Kidney (tissue), 14 donors: Measurements from ENCODE around the gene CDK10. TPM values are rescaled to one million over a fixed set of nuclear protein-coding genes. Genes with fewer than 3 reads are reported as not detected.
"Not testable (repeated sequence)": the region's sequence is repeated elsewhere in the genome, so short reads cannot be mapped to it uniquely, and the experiment has no call there.

Source experiments
- DNase-seq, 5 donors: peaks; one replicate each; pipeline ENCODE4 v3.0.0-alpha.2; 2013 to 2020
- FAIRE-seq: peaks from 2 replicates; lab custom pipeline; 2012; peaks lifted over from hg19 to GRCh38; lab: Jason Lieb, UNC
- H3K27ac ChIP-seq, 2 donors: one replicate each; pipeline ENCODE4 v1.7.0; 2013; ENCODE audit warnings: low read depth in 2 of 2, low read length in 2 of 2, inconsistent platforms in 1 of 2
- H3K27me3 ChIP-seq: one replicate; pipeline ENCODE4 v1.7.1; 2013; ENCODE audit warnings: low read length, inconsistent platforms; ENCODE audit not compliant: control insufficient read depth, insufficient read depth
- H3K36me3 ChIP-seq, 3 donors: one replicate each; pipeline versions ENCODE4 v1.7.0 to v1.7.1; 2013; ENCODE audit warnings: low read length in 3 of 3, control low read depth in 1 of 3, inconsistent platforms in 1 of 3; ENCODE audit not compliant: insufficient read depth in 3 of 3, control insufficient read depth in 2 of 3
- H3K4me1 ChIP-seq, 3 donors: one replicate each; pipeline versions ENCODE4 v1.7.0 to v1.7.1; 2013; ENCODE audit warnings: low read length in 3 of 3, inconsistent platforms in 1 of 3, low read depth in 1 of 3; ENCODE audit not compliant: control insufficient read depth in 2 of 3, insufficient read depth in 2 of 3
- H3K4me3 ChIP-seq, 3 donors: one replicate each; pipeline versions ENCODE4 v1.7.0 to v1.8.1; 2013; ENCODE audit warnings: low read length in 3 of 3, control low read depth in 1 of 3, inconsistent platforms in 1 of 3
- H3K9ac ChIP-seq, 3 donors: one replicate each; pipeline versions ENCODE4 v1.7.0 to v1.7.1; 2013; ENCODE audit warnings: low read length in 3 of 3, control low read depth in 1 of 3, inconsistent platforms in 1 of 3
- H3K9me3 ChIP-seq, 3 donors: one replicate each; pipeline versions ENCODE4 v1.7.0 to v1.7.1; 2013; ENCODE audit warnings: low read length in 3 of 3, control low read depth in 1 of 3, inconsistent platforms in 1 of 3; ENCODE audit not compliant: control insufficient read depth in 2 of 3, insufficient read depth in 1 of 3
- intact Hi-C: fragments of 100-400 bp; cut with DNase I; formaldehyde crosslinking; loops from one replicate; pipeline ENCODE4 v1.11.1; 2022
- polyA plus RNA-seq: library from polyadenylated mRNA; stranded (reverse); fragments of 350-450 nt; fragmentation: Illumina TruSeq; extraction: RNeasy Lipid Tissue Mini Kit (QIAGEN cat#74804); gene quantifications from one replicate; pipeline ENCODE4 v1.2.3, GENCODE V29; 2014; ENCODE audit warnings: low read depth, low replicate concordance; ENCODE audit not compliant: insufficient read depth
- total RNA-seq: library from RNA; stranded (reverse); fragmentation: NEBNext Ultra II Directional; extraction: Animal tissue kit (Norgen Biotek cat#: 25700); gene quantifications from one replicate; pipeline ENCODE4 v1.2.1, GENCODE V29; 2021
- TF ChIP-seq, protein P1 (sequence below): IDR thresholded peaks from 3 replicates; pipeline ENCODE4 v1.5.1; 2012; ENCODE audit warnings: mild to moderate bottlenecking, moderate library complexity, borderline replicate concordance; ENCODE audit not compliant: insufficient read depth; ENCODE audit errors: extremely low read depth
- donor health status: control.
- donor health status: control.
- donor health status: control.
- donor health status: control.
- donor health status: control.
- donor health status: DM: yes; HTN: yes; CAD: no.
- donor health status: Normal renal cell carcinoma (clear cell type).

CDK10 gene
- total and polyA plus RNA-seq, 2 donors from 2014 or later, result 82.6 to 118 TPM

DNA sequence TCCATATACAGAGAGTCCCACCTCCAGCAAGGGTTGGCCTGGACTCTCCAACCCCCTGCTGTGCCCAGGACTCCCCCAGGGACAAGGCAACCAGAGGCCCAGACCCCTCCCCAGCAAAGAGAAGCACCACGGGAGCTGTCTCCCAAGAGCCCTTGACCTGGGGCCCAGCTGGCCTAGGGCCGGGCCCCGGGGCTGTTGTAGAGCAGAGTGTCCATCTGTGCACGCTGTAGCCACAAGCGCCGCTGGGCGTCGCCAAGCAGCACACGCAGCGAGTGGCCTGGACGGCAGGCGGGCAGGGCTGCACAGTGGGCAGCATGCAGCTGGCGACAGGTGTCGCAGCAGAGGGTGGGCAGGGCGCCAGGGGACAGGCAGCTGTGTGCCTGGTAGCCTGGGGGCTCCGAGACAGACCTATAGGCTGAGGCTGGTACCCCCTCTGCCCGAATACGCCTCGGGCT lies 10.7 kb downstream of the CDK10 start:
- H3K4me3 ChIP-seq, result no peak overlapping the region
- intact Hi-C loops, result no loop called here
- H3K4me1 ChIP-seq, result peaks cover 0 to 12% (median 5%) of the 10 kb centered on the region in 3 donors
- H3K27ac ChIP-seq, result no peak overlapping the region
- peaks cover 0 to 18% (median 5%) of the 10 kb centered on the region in 3 donors for H3K36me3 ChIP-seq
- TF ChIP-seq, protein P1, sequence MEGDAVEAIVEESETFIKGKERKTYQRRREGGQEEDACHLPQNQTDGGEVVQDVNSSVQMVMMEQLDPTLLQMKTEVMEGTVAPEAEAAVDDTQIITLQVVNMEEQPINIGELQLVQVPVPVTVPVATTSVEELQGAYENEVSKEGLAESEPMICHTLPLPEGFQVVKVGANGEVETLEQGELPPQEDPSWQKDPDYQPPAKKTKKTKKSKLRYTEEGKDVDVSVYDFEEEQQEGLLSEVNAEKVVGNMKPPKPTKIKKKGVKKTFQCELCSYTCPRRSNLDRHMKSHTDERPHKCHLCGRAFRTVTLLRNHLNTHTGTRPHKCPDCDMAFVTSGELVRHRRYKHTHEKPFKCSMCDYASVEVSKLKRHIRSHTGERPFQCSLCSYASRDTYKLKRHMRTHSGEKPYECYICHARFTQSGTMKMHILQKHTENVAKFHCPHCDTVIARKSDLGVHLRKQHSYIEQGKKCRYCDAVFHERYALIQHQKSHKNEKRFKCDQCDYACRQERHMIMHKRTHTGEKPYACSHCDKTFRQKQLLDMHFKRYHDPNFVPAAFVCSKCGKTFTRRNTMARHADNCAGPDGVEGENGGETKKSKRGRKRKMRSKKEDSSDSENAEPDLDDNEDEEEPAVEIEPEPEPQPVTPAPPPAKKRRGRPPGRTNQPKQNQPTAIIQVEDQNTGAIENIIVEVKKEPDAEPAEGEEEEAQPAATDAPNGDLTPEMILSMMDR, result no peak
- H3K9me3 ChIP-seq, result no peaks in the 10 kb centered on the region
- DNase-seq (no peak), FAIRE-seq (no peak)
- no peaks in the 10 kb centered on the region for H3K27me3 ChIP-seq
- no peak overlapping the region for H3K9ac ChIP-seq

DNA sequence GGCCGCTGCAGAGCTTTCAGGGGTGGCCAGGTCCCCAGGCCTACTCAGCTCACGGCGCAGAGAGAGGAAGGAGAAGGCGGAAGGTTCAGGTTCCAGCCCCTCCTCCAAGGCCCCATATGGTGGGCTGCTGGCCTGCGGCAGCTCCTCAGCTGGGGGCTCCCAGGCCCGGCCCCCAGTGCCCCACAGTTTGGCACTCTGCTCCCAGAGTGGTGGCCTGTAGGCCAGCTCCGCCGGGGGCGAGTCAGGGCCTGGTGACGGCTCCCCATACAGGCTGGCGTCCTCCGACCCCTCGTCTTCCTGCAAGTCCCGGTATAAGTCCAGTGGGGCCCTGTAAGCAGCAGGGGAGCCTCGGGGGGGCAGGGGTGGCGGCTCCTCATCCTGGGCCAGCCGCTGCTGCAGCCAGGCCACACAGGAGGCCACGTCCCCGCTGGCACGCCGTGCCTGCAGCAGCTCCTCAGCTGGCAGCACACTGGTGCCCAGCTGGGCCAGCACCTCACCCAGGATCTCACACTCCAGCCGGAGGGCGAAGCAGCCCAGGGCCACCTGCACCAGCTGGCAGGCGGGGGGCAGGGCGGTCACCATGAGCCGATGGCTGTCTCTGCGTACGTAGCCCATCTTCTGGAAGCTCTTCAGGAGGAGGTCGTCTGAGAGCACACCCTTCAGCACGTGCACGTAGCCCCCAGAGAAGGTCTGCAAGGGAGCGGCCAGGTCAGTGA lies 11.3 kb downstream of the CDK10 start:
- DNase-seq (peak in 2 of 5 donors; percentile 63 to 84), FAIRE-seq (no peak)
- Histone ChIP-seq H3K4me1 (peaks cover 0 to 14% (median 5%) of the 10 kb centered on the region in 3 donors), H3K4me3 (no peak overlapping the region), H3K27ac (no peak overlapping the region), H3K9me3 (no peaks in the 10 kb centered on the region), H3K9ac (no peak overlapping the region), H3K27me3 (no peaks in the 10 kb centered on the region), H3K36me3 (peaks cover 0 to 13% (median 5%) of the 10 kb centered on the region in 3 donors)
- TF ChIP-seq, protein P1, result no peak
- intact Hi-C loops, result no loop called here

DNA sequence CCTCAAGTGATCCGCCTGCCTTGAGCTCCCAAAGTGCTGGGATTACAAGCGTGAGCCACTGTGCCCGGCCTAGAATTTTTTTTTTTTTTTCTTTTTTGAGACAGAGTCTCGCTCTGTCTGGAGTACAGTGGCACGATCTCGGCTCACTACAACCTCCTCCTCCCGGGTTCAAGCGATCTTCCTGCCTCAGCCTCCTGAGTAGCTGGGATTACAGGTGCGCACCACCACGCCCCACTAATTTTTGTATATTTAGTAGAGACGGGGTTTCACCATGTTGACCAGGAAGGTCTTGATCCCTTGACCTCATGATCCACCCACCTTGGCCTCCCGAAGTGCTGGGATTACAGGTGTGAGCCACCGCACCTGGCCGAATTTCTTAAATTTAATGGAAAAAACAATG lies 12.2 kb downstream of the CDK10 start:
- peak in 1 of 5 donors; percentile 23 for DNase-seq
- intact Hi-C loops, FAIRE-seq, H3K27me3 ChIP-seq, H3K27ac ChIP-seq, H3K36me3 ChIP-seq, H3K4me3 ChIP-seq, H3K9me3 ChIP-seq, H3K9ac ChIP-seq: not testable (repeated sequence)
- H3K4me1 ChIP-seq, result peaks cover 0 to 14% (median 5%) of the 10 kb centered on the region in 3 donors

DNA sequence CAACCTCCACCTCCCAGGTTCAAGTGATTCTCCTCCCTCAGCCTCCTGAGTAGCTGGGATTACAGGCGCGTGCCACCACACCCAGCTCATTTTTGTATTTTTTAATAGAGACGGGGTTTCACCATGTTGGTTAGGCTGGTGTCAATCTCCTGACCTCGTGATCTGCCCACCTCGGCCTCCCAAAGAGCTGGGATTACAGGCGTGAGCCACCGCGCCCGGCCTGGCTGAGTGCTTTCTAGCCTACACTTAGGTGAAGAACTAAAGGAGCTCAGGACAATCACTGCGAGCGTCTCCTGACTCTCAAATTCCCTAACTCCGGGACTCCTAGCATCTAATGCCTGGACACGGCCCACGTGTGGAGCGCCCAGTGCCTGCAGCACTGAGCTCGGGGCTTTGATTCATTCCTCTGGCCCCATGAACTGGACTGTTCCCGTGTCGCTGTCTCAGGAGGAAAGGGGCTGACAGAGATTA lies 13.2 kb downstream of the CDK10 start:
- H3K9ac ChIP-seq, result not testable (repeated sequence)
- H3K27ac ChIP-seq, result peak overlapping the region; percentile 65 to 95
- intact Hi-C loops, result loop anchor here (10.0 kb wide), 1 partner anchor 165 kb away; no protein-coding TSS in a partner anchor

More for the DNA sequence above, 13.2 kb downstream of the CDK10 start:
- Histone ChIP-seq H3K4me1 (peaks cover 0 to 14% (median 5%) of the 10 kb centered on the region in 3 donors), H3K4me3 (peak overlapping the region in 1 of 3 donors; percentile 8)
- H3K9me3 ChIP-seq, H3K36me3 ChIP-seq, FAIRE-seq, DNase-seq, H3K27me3 ChIP-seq: not testable (repeated sequence)
